ENCODE data around the gene RNF7.
"Not testable (repeated sequence)": the region's sequence is repeated elsewhere in the genome, so short reads cannot be mapped to it uniquely, and the experiment has no call there.

RNF7 gene

DNA sequence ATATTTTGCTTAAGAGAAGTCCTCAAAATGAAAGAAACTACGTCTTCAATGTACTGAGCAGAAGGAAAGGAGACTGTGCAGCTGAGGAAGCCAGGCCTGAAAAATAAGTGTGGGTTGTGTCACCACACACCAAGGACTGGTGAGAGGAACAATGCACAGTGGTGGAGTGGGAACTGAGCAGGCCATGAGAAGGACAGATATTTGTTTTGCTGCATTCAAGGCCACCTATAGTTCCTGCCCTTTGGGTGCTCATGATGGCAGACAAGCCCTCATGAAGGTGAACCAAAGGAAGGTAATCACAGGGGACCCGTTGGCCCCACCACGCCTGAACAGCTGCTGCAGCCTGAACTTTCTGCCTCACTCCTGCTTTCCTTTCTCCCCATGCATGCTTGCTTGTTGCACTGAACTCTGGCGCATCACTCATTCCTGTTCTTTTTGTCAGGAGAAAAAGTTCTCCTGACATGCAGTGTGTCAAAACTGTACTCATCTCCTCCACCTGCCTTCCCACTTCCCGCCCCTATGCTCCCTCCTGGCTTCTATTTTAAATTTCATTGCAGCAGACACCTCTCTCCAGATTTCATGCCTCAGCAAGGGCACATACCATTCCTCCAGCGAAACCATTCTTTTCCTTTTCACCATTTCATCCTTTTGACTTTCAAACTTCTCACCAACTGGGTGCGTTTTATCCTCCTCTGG is 2.2 kb upstream of the RNF7 start:
- no peak for DNase-seq

DNA sequence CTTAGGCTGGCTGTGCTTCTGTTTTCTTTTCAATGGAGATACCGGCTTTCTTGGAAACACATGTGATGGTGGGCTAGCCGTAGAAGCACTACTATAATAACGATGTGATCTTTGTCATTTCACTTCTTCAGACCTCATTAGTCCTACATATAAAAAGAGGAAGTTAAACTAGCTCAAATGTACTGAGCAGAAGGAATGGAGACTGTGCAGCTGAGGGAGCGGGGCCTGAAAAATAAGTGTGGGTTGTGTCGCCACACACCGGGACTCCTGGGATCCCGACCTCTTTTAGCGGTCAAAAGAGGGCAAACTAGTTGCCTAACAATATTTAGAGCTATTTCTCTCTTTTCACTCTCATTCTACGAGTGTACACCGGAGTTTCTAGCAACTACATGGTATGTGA is 1.0 kb upstream of the RNF7 start:
- no peak for DNase-seq

DNA sequence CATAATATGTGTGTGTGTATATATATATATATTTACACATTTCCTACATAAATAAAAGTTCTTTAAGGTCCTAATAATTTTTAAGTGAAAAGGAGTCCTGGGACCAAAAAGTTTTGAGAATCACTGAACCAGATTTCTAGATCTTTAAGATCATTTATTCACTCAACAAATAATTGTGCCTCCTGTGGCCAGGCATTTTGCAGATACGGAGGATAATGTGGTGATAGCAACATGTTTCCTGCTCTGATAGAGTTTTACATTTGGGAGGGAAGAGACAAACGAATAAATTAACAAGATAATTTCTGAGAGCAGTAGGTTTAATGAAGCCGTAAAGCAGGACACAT is 448 bp upstream of the RNF7 start:
- no peak for DNase-seq

DNA sequence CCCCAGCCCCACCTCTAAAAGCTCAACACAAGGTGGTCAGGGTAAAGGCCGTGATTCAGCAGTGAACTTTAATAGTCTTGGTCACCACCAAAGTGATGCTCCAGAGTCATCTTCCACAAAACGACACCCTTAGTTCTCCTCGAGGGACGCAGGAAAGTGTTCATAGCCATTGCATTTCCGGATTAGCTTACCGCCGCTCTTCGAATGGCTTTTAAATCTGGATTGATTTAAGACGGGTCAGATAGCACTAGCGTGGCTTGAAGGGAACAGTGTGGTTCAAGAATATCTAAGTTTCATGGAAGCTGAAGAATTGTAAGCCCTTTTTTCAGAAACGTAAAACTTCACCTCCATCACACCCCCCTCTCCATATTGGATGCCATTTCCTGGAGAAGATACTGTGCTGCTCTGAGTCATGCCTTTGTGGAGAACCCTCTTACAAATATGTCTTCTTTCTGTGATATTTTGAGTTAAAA is 829 bp downstream of the RNF7 start:
- DNase-seq: peak; percentile 2 to 9

DNA sequence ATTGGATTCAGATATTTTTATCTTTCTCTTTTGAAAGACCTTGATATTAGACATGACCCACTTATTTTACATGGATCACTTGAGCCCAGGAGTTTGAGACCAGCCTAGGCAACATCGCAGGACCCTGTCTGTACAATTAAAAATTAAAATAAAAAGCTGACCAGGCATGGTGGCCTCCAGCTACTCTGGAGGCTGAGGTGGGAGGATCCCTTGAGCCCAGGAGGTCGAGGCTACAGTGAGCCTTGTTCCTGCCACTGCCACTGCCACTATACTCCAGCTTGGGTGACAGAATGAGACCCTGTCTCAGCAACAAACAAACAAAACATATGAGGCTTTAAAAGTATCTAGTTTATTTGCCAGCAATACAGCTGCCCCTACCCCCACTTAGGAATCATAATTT is 1.6 kb downstream of the RNF7 start:
- no peak for DNase-seq

- DNase-seq: no peak
Measured at GRCh38 chr3:141740349-141740748, 2.3 kb downstream of the RNF7 start.

GRCh38 chr3:141743305-141743704 is 5.2 kb downstream of the RNF7 start:
- DNase-seq: no peak

- DNase-seq: no peak
Measured at GRCh38 chr3:141746962-141747361, 8.9 kb downstream of the RNF7 start.

DNA sequence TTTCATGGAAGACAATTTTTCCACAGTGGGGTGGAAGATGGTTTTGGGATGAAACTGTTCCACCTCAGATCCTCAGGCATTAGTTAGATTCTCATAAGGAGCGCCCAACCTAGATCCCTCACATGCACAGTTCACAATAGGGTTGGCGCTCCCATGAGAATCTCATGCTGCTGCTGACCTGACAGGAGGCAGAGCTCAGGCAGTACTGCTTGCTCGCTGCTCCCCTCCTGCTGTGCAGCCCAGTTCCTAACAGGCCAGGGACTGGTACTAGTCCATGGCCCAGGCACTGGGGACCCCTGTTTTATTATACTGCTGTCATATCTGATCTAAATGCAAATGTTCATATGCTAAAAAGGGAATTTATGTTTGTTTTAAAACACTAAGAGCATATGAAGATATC is 15.3 kb downstream of the RNF7 start:
- no peak for DNase-seq

- no peak for DNase-seq
Measured at GRCh38 chr3:141754032-141754431, 15.9 kb downstream of the RNF7 start.

DNA sequence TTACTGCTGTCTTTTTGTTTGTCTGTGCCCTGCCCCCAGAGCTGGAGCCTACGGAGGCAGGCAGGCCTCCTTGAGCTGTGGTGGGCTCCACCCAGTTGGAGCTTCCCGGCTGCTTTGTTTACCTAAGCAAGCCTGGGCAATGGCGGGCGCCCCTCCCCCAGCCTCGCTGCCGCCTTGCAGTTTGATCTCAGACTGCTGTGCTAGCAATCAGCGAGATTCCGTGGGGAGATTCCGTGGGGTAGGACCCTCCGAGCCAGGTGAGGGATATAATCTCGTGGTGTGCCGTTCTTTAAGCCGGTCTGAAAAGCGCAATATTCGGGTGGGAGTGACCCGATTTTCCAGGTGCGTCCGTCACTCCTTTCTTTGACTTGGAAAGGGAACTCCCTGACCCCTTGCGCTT is 24.5 kb downstream of the RNF7 start:
- DNase-seq: not testable (repeated sequence)

DNA sequence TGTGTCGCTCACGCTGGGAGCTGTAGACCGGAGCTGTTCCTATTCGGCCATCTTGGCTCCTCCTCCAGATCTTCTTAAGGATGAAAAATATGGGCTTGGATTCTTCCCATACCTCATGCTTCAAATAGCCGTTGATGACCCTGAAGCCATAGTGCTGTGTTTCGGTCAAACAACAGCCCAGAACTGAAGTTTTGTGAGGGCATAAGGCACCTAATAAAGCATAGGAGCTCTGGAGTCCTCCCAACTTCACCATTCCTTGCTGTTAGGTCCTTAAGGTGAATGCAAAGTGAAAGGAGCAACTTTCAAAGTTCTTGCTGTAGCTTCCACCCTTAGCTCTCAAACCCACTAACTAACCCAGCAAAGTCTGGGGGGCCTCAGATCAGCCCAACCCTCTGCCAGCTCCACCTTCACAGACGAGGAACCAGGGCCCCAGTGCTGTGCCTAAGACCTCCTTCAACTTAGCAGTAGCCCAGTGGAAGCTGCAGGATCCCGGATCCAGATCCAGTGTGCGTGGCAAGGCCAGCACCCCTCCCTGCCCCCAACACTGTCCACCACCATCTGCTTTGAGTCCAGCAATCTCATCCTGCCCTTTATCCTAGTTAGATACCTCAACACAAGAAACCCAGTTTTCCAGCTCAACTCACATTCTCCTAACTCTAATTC is 25.1 kb downstream of the RNF7 start, which contains the start of gene GRK7:
GRK7 (plus strand) TSS at position 321 of the 663 bp plus-strand sequence. CDS start 14,877 bp downstream, outside the sequence.
- DNase-seq: no peak

- no peak for DNase-seq
Measured at GRCh38 chr3:141764045-141764444, 25.9 kb downstream of the RNF7 start.

DNA sequence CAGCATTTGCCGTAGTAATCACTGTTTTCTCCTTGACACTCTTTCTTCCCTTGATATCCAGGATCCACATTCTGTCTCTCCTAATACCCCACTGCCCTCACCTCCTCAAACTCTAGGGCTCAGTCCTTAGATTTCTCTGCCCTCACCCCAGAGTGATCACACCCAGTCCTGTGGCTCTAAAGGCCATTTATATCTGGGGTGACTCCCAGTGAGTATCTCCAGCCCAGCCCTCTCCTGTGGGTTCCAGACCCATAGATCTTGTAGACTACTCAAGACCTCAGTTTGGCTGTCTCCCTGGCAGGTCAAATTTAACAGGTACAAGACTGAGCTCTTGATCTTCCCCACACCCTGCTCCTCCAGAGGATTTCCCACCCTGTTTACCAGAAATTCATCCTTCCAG is 26.4 kb downstream of the RNF7 start:
- no peak for DNase-seq

DNA sequence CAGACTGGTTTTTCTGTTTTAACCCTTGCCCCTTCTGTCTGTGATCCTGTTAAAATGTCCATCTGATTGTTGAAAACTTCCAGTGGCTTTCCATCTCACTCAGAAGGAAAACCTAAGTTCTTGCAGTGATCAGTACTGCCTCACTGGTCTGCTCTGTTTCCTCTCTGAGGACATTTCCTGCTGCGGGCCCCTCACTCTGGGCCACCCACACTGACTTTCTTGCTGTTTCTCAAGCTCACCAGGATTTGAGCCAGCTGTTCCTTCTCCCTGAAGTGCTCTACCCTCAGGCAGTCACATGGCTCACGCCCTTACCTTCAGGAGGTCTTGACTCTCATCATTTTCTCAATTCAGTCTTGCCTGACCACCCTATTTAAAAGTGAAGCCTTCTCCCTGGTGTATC is 26.9 kb downstream of the RNF7 start:
- DNase-seq: no peak

GRCh38 chr3:141767066-141767465 is 29.0 kb downstream of the RNF7 start:
- DNase-seq: no peak

GRCh38 chr3:141769221-141769894 is 31.3 kb downstream of the RNF7 start:
- no peak for DNase-seq

GRCh38 chr3:141773676-141774075 is 35.6 kb downstream of the RNF7 start:
- no peak for DNase-seq

GRCh38 chr3:141776376-141776775 is 38.3 kb downstream of the RNF7 start:
- no peak for DNase-seq

GRCh38 chr3:141776885-141777284 is 38.8 kb downstream of the RNF7 start:
- no peak for DNase-seq

DNA sequence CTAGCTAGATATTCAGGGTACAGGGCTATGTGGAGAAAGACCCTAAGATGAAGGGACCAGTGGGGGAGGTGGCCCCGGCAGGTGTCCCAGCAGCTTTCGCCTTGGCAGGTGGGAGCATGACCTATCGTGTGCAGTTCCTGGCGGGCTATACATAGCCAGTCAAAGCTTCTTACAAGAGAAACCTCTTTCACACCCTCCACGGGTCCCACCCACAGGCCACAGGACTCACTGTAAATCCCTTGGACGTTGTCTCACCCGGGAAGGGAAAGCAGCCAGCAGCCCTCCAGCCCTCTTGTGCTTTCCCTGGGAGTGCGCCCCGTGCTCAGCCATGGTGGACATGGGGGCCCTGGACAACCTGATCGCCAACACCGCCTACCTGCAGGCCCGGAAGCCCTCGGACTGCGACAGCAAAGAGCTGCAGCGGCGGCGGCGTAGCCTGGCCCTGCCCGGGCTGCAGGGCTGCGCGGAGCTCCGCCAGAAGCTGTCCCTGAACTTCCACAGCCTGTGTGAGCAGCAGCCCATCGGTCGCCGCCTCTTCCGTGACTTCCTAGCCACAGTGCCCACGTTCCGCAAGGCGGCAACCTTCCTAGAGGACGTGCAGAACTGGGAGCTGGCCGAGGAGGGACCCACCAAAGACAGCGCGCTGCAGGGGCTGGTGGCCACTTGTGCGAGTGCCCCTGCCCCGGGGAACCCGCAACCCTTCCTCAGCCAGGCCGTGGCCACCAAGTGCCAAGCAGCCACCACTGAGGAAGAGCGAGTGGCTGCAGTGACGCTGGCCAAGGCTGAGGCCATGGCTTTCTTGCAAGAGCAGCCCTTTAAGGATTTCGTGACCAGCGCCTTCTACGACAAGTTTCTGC is 40.1 kb downstream of the RNF7 start:
- DNase-seq: no peak

DNA sequence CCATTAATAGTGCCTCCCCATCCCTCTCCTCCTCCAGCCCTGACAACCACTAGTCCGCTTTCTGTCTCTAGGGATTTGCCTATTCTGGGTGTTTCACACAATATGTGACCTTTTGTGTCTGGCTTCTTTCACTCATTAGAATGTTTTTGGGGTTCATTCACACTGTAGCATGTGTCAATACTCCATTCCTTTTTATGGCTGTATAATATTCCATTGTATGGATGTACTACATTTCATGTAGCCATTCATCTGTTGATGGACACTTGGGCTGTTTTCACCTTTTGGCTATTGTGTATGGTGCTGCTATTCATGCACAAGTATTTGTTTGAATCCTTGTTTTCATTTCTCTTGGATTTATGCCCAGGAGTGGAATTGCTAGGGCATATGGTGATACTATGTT is 41.6 kb downstream of the RNF7 start:
- no peak for DNase-seq

DNA sequence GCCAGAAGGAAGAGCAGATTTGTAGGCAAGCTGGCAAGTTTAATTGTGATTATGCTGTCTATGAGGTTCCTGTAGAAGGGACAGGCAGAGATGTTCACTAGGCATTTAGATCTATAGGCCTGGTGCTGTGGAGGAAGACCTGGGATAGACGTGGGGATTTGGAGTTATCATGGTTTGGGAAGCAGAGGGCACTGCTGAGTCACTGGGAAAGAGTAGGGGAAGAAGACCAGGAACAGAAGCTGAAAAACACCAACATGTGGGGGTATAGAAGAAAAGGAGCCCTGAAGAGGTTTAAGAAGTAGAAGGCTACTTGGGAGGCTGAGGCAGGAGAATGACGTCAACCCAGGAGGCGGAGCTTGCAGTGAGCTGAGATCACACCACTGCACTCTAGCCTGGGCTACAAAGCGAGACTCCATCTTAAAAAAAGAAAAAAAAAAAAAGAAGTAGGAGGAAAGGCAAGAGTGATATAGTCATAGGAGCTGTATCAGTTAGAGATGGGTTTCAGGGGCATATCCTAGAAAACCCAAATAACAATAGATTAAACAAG is 44.4 kb downstream of the RNF7 start:
- DNase-seq: no peak
